GM03348 (cell line): ENCODE measurements around the gene CLIC6.
"Not testable (repeated sequence)": the region's sequence is repeated elsewhere in the genome, so short reads cannot be mapped to it uniquely, and the experiment has no call there.

ENCODE experiments used
- DNase-seq: peaks from one replicate; pipeline ENCODE4 v3.0.0; 2012; ENCODE audit warnings: low spot score

The CLIC6 gene

GRCh38 chr21:34693192-34693810 lies 24.5 kb downstream of the CLIC6 start:
- peak; percentile 81 for DNase-seq

DNA sequence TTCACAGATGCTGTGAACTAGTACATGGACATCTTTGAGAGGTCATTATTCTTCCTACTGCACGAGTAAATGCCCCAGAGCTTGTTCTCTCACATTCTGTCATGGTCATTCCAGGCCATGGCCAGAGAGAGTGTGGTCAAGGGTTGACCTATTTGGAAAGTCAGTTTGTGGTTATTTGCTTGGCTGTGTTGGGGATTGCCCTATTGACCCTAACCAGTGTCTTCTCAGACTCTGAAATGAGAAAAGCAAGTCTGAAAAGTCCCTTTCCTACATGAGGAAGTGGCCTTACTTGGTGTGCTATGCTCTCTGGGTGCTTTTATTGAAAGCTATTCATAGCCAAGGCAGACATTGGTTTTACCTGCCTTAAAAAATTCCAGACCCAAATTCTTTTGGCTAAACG lies 26.6 kb downstream of the CLIC6 start:
- DNase-seq, result no peak

GRCh38 chr21:34696121-34696520 lies 27.3 kb downstream of the CLIC6 start:
- DNase-seq, result no peak

GRCh38 chr21:34697826-34698225 lies 29.0 kb downstream of the CLIC6 start:
- DNase-seq, result no peak

DNA sequence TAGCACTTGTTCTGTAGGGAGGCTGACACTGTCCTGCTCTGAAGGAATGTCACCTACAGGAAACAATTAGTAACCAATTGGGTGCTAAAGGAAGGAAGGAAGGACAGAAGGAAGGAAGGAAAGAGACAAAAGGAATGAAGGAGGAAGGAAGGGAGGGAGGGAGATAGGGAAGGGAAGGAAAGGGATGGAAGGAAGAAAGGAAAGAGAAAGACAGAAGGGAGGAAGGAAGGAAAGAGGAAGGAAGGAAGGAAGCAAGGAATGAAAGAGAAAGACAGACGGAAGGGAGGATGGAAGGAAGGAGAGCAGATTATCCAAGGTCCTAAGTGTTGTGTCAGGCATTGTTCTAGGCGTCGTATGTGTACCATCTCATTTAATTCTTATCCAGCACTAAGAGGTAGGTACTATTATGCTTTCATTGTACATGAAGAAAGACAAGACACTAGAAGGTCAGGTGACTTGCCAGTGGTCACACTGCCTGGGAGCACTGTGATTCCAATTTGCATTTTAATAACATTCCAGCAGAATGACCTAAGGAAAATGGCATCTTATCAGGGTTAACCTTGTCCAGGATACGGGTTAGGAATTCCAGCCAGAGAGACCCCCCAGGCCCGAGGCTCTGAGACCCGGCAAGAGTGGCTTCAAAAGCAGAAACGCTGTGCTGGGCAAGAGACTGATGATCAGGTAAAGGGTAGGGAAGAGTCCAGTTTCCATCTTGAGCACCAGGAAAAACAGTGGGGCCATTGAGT lies 29.6 kb downstream of the CLIC6 start:
- no peak for DNase-seq

GRCh38 chr21:34700605-34701004 lies 31.8 kb downstream of the CLIC6 start:
- DNase-seq, result no peak

- DNase-seq, result peak; percentile 50
Measured at GRCh38 chr21:34701726-34702125, 32.9 kb downstream of the CLIC6 start.

GRCh38 chr21:34702341-34703170 lies 33.8 kb downstream of the CLIC6 start:
- peak; percentile 94 for DNase-seq

- DNase-seq, result no peak
Measured at GRCh38 chr21:34703571-34703970, 34.8 kb downstream of the CLIC6 start.

GRCh38 chr21:34704119-34704518 lies 35.3 kb downstream of the CLIC6 start:
- peak; percentile 74 for DNase-seq

DNA sequence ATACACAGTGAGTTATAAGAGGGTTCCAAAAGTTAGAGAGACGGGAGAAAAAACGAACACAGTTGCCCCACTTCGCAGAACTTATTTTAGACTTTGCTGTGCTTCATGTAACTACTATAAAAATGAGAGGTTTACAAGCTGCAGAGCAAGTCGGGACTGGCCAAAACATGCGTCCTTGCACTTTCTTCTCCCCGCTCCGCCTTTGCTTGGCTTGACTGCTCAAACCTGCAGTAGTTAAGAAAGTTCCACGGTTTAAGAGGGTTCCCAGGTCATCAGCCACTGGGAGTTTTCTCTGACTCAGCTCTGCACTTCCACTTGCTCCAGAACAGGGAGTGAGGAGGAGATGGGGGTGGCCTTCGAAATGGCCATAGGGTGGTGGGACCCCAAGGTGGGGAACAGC lies 36.2 kb downstream of the CLIC6 start:
- DNase-seq, result no peak

GRCh38 chr21:34706337-34706736 lies 37.5 kb downstream of the CLIC6 start:
- DNase-seq, result no peak

DNA sequence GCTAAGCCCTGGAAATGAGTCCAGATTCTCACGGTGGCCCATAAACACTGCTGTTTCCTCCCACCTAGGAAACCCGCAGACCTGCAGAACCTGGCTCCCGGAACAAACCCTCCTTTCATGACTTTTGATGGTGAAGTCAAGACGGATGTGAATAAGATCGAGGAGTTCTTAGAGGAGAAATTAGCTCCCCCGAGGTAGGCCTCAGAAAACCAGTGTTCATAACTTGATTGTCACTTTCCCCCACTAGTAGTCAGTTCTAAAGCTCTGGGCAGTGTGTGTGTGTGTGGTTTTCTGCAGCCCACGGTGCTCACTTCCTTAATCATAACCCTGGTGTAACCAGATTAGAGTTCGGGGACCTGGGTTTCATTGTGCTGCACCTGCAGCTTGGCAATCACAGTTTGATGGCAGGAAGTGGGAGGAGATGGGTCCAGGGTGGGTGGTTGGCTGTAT lies 39.1 kb downstream of the CLIC6 start:
- no peak for DNase-seq

DNA sequence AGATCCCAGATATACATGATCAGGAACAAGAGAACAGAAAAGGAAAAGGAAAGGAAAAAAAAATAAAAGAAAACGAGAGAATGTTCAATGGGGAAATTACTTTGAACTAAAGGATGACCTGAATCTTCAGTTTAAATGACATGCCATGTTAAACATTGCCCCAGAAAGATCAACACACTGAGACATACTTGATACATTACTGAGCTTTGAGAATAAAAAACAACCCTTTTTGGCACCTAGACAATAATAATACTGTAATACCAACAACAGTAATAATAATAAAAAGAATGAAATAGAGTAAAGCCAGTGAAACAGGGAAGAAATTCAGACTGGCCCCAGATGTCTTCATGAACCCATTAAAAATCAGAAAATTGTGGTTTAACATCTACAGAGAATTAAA lies 44.8 kb downstream of the CLIC6 start:
- DNase-seq, result no peak

GRCh38 chr21:34715518-34715917 lies 46.7 kb downstream of the CLIC6 start:
- DNase-seq, result no peak

GRCh38 chr21:34715985-34716596 lies 47.3 kb downstream of the CLIC6 start:
- no peak for DNase-seq

GRCh38 chr21:34718529-34718928 lies 49.7 kb downstream of the CLIC6 start:
- not testable (repeated sequence) for DNase-seq

- DNase-seq, result no peak
Measured at GRCh38 chr21:34722684-34723300, 54.0 kb downstream of the CLIC6 start.

- peak; percentile 39 for DNase-seq
Measured at GRCh38 chr21:34724131-34724856, 55.5 kb downstream of the CLIC6 start.

GRCh38 chr21:34724857-34725195 lies 56.0 kb downstream of the CLIC6 start:
- DNase-seq, result peak; percentile 55

DNA sequence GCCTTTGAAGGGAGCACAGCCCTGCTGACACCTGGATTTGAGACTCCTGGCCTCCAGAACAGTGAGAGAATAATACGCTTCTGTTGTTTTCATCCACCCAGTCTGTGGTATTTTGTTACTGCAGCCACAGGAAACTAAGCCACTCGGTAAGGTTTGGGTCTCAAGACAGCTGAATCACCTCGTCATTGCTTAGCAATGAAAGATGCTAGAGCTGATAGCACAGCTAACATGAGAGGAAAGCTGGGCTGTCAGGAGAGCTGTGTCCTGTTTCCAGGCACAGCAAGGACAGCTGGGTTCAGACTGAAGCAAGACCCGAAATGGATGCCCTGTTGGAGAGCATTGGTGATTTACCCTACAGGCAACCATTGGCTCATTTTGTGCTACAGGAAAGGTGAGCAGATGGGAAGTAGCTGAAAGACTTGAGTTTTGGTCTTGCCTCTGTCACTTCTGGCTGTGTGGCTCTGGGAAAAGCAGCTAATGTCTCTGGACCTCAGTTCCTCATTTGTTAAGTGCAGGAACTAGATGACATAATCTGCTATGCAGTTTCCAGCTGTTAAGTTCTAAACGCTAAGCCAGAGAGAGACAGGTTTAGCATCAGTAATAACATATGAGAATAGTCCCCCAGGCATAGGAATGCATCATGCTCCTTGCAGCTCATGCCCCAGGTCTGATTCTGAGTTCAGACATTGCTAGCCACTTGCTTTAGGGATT lies 58.0 kb downstream of the CLIC6 start:
- DNase-seq, result no peak
